ENCODE data around the gene NAPEPLD.
"Not testable (repeated sequence)": the region's sequence is repeated elsewhere in the genome, so short reads cannot be mapped to it uniquely, and the experiment has no call there.

NAPEPLD gene

DNA sequence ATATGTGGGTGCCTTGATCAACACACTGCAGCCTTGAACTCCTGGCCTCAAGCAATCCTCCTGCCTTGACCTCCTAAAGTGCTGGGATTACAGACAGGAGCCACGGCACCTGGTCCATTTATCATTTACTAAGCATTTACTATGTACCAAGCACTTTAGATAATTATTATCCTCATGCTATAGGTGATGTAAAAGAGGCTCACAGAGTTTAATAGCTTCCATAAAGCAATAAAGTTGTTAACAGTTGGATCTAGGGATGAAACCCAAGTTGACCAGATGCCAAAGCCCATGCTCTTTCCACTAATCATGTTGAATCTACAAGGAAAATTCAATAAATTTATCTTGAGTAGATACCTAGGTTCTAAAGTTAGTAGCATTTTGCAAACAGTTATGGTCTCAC, 5.0 kb downstream of the NAPEPLD start:
- no peak for DNase-seq

DNA sequence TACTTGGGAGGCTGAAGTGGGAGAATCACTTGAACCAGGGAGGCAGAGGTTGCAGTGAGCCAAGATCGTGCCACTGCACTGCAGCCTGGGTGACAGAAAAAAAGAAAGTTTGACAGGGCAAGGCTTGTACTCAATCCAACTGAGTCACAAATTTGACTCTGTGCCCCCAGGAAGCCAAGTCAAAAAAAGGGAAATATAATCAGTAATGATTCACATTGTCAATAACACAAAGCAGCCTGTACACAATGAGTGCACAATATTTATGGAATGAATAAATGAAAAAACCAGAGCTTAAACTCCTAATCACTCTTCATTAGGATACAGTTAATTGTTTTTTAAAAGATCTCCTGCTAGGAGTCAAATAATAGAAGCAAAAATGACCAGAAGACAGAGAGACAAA, 6.4 kb downstream of the NAPEPLD start:
- no peak for DNase-seq

DNA sequence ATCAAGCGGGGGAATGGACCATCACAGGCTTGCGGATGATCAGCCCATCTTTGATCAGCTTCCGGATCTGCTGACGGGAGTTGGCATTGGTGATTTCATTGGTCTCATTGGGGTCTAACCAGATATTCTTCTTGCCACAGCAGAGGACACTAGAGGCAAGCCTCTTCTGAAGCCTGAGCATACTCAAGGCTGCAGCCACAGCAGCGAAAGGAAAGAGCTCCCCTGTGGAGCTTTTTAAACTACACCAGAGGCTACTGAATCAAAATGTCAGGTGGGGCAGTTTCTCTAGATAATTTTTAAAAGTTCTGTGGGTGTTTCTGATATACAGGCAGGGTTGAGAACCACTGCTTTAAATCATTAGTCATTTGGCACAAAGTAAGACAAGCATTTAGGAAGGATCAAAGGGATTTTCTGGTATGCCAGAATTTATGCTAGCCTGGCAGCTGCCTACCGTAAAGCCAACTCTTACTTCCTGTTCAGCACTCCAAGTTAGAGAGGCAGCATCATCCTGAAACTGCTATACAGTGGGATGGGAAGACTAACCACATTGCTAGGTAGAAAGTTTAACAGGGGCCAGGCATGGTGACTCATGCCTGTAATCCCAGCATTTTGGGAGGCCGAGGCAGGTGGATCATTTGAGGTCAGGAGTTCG, 7.0 kb downstream of the NAPEPLD start:
- no peak for DNase-seq

DNA sequence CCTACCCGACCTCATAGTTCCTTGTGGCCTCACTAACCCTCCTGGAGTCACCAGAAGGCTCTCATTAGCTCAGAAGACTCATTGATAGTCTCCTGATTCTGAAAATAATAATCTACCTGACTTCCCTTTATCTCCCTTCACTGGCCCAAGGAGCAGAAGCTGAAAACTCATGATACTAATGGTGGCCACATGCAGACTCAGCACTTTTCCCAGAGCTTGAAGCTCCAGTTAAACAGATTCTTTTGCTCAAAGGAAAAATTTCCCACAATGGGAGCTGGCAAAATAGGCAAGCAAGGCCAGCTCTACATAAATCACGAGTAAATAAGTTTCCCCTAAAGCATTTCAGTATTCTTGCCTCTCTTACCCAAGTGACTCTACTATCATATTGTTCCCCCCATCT, 8.2 kb downstream of the NAPEPLD start:
- DNase-seq, result no peak

DNA sequence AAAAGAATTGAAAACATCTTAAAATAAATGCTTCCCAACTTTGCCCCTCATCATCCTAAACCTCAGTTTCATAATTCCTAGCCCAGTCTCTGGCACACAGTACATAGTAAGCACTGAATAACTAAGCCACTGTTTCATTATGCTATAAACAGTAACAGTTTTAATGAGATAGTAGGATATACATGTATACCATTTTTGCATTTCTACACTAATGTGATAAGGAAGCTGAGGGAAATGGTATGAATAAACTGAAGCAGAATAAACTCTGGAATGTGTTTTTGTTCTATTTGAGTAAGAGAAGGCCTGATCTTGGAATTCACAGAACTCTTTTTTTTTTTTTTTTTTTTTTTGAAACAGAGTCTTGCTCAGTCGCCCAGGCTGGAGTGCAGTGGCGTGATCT, 8.8 kb downstream of the NAPEPLD start:
- no peak for DNase-seq

- no peak for DNase-seq
These were observed 13.9 kb downstream of the NAPEPLD start for GRCh38 chr7:103134836-103135554.

- no peak for DNase-seq
These were observed 15.8 kb downstream of the NAPEPLD start for GRCh38 chr7:103132995-103133688.

DNA sequence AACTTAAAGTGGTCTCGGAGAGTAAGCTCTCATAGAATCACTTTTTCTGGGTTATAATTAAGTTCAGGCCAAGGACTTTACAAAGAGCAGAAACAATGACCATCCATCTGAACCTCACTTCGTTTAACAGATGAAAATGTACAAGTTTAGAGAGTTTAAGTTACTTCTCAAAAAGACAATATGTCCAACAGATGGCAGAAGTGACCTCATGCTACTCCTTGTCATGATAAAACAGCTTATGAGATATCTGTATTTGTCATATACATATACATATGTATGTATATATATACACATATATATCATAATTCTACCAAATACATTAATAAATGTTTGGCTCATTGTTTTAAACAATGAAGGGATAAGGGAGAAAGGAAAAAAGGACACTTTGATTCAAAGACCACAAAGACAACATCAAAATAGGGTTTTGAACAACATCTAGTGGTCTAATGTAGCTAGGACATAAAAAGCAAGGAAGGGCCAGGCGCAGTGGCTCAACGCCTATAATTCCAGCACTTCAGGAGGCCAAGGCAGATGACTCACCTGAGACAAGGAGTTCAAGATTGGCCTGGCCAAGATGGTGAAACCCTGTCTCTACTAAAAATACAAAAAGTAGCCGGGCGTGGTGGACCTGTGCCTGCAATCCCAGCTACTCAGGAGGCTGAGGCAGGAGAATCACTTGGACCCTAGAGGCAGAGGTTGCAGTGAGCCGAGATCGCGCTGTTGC, 17.8 kb downstream of the NAPEPLD start:
- DNase-seq, result no peak

GRCh38 chr7:103129702-103130549, 19.0 kb downstream of the NAPEPLD start:
- no peak for DNase-seq

DNA sequence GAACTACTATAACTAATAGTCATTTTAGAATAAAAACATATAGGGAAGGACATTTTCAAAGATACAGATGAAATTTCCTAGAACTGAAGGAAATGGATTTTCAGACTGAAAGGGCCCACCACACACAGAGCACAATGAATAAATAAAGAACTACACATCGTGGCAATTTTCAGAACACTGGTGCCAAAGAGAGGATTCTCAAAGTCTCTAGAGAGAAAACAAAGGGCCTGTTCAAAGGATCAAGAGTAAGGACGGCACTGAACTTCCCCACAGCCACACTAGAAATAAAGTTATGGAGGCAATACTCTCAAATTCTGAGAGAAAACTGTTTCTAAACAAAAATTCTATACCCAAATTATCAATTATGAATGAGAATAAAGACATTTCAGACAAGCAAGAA, 21.9 kb downstream of the NAPEPLD start:
- no peak for DNase-seq

GRCh38 chr7:103124429-103124979, 24.4 kb downstream of the NAPEPLD start:
- DNase-seq, result no peak

DNA sequence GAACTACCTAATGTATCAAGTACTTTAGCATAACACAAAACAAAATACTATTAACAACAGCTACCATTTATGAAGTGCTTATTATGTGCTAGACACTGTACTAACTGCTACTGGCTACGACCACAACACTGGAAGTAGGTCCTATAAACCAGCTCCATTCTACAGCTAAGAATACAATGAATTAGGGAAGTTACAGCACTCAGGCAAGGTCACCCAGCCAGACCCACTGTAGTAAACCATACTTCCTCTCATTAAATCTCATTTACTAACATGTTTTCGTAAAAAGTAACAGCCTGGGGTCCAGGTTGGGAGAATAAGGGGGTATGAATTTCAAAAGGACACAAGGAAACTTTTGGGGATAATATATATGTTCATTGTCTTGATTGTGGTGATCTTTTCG, 25.4 kb downstream of the NAPEPLD start:
- no peak for DNase-seq

GRCh38 chr7:103121641-103122040, 27.3 kb downstream of the NAPEPLD start:
- DNase-seq, result no peak

- DNase-seq, result no peak
These were observed 28.5 kb downstream of the NAPEPLD start for GRCh38 chr7:103120362-103120761.

GRCh38 chr7:103119791-103120291, 29.1 kb downstream of the NAPEPLD start:
- DNase-seq, result no peak

DNA sequence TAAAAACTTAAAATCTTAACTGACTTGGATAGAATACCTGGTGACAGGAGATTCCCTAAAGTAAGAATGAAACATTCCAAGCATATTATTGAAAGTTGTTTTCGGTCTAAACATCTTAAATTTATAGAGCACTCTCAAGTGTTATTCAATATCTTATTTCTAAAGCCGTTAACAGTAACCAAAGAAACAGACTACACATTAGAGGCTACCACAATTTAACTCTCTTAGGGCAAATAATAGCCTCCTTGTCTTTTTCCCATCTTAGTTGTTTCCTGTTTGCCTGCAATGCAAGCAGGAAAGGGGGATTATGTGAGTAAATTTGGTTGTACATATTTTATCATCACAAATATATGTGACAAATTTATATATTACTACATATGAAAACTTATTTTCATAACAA, 31.4 kb downstream of the NAPEPLD start:
- no peak for DNase-seq

- no peak for DNase-seq
These were observed 31.9 kb downstream of the NAPEPLD start for GRCh38 chr7:103116991-103117390.

GRCh38 chr7:103116511-103116910, 32.4 kb downstream of the NAPEPLD start:
- no peak for DNase-seq

- DNase-seq, result no peak
These were observed 33.1 kb downstream of the NAPEPLD start for GRCh38 chr7:103115771-103116170.

- no peak for DNase-seq
These were observed 34.3 kb downstream of the NAPEPLD start for GRCh38 chr7:103114576-103115008.

- DNase-seq, result no peak
These were observed 35.7 kb downstream of the NAPEPLD start for GRCh38 chr7:103113164-103113563.

GRCh38 chr7:103106703-103107070, 42.2 kb downstream of the NAPEPLD start:
- DNase-seq, result not testable (repeated sequence)
